Neural cell (in vitro differentiated cells): ENCODE data around the gene RING1. TPM values are rescaled to one million over a fixed set of nuclear protein-coding genes. Genes with fewer than 3 reads are reported as not detected.

Experiments used
- H2AFZ ChIP-seq: fragments of 200-600, 300-800 bp; sonication (generic), shearing (Covaris generic); 2 replicates; pipeline ENCODE4 v1.6.0; 2014; ENCODE audit warnings: low read depth, mild to moderate bottlenecking, antibody characterized with exemption, low read length, moderate library complexity
- H3F3A ChIP-seq: fragments of 200-600 bp; shearing (Covaris generic); 2 replicates; pipeline ENCODE4 v1.6.1; 2016; ENCODE audit warnings: mild to moderate bottlenecking, moderate library complexity, mixed read lengths, antibody characterized with exemption, low read length; ENCODE audit not compliant: insufficient read depth, poor library complexity, severe bottlenecking
- H3K27ac ChIP-seq: fragments of 200-600, 300-800 bp; sonication (generic), shearing (Covaris generic); 2 replicates; pipeline ENCODE4 v1.5.1; 2014; ENCODE audit warnings: mild to moderate bottlenecking, low read length, moderate library complexity
- H3K27me3 ChIP-seq: fragments of 300-800, 200-600 bp; sonication (generic), shearing (Covaris generic); 2 replicates; pipeline ENCODE4 v1.6.0; 2014; ENCODE audit warnings: mild to moderate bottlenecking, low read depth, low read length, moderate library complexity; ENCODE audit not compliant: insufficient read depth
- H3K36me3 ChIP-seq: fragments of 300-800, 200-600 bp; sonication (generic), shearing (Covaris generic); 2 replicates; pipeline ENCODE4 v1.5.1; 2014; ENCODE audit warnings: mild to moderate bottlenecking, antibody characterized with exemption, low read length, moderate library complexity; ENCODE audit not compliant: insufficient read depth
- H3K4me2 ChIP-seq: fragments of 300-800, 200-600 bp; sonication (generic), shearing (Covaris generic); 2 replicates; pipeline ENCODE4 v1.6.0; 2014; ENCODE audit warnings: mild to moderate bottlenecking, low read length
- H3K4me3 ChIP-seq: fragments of 300-800, 200-600 bp; sonication (generic), shearing (Covaris generic); 2 replicates; pipeline ENCODE4 v1.5.1; 2014; ENCODE audit warnings: mild to moderate bottlenecking, low read length, moderate library complexity
- H3K79me2 ChIP-seq: fragments of 200-600 bp; shearing (Covaris generic); replicated peaks from 2 replicates; pipeline ENCODE4 v1.6.0; 2014; ENCODE audit warnings: mild to moderate bottlenecking, low read length, moderate library complexity; ENCODE audit not compliant: insufficient read depth
- H3K9ac ChIP-seq: fragments of 300-800, 200-600 bp; sonication (generic), shearing (Covaris generic); 2 replicates; pipeline ENCODE4 v1.6.1; 2016; ENCODE audit warnings: mild to moderate bottlenecking, low read length, mixed read lengths
- H3K9me2 ChIP-seq: fragments of 200-600 bp; shearing (Covaris generic); 2 replicates; pipeline ENCODE4 v1.6.1; 2016; ENCODE audit warnings: mild to moderate bottlenecking, low read length, mixed read lengths; ENCODE audit not compliant: insufficient read depth
- H3K9me3 ChIP-seq: fragments of 200-600, 300-800 bp; sonication (generic), shearing (Covaris generic); 2 replicates; pipeline ENCODE4 v1.6.1; 2016; ENCODE audit warnings: mild to moderate bottlenecking, mixed run types, low read length, moderate library complexity, mixed read lengths
- H4K20me1 ChIP-seq: fragments of 200-600 bp; shearing (Covaris generic); 2 replicates; pipeline ENCODE4 v1.6.1; 2016; ENCODE audit warnings: mild to moderate bottlenecking, mixed run types; ENCODE audit not compliant: insufficient read depth
- EP300 ChIP-seq: fragments of 450-650 bp; conservative IDR thresholded peaks from 2 replicates; pipeline ENCODE4 v1.6.1; 2014; ENCODE audit warnings: antibody characterized with exemption, mild to moderate bottlenecking, moderate library complexity; ENCODE audit not compliant: poor library complexity, severe bottlenecking
- EZH2 ChIP-seq: fragments of 200-600, 300-800 bp; shearing (Covaris generic), sonication (generic); IDR thresholded peaks from 2 replicates; pipeline ENCODE4 v1.6.1; 2014; ENCODE audit warnings: antibody characterized with exemption, low read length, borderline replicate concordance, mild to moderate bottlenecking; ENCODE audit not compliant: insufficient read depth, poor library complexity, severe bottlenecking
- MXI1 ChIP-seq: fragments of 450-650 bp; conservative IDR thresholded peaks from 2 replicates; pipeline ENCODE4 v1.6.1; 2014; ENCODE audit warnings: antibody characterized with exemption, mild to moderate bottlenecking; ENCODE audit not compliant: poor library complexity, severe bottlenecking
- POLR2AphosphoS5 ChIP-seq: IDR thresholded peaks from 2 replicates; pipeline ENCODE4 v1.6.1; 2012
- RAD21 ChIP-seq: fragments of 450-650 bp; conservative IDR thresholded peaks from 2 replicates; pipeline ENCODE4 v1.6.1; 2014; ENCODE audit warnings: antibody characterized with exemption, mild to moderate bottlenecking, moderate library complexity
- SMC3 ChIP-seq: fragments of 450-650 bp; conservative IDR thresholded peaks from 2 replicates; pipeline ENCODE4 v1.6.1; 2014; ENCODE audit warnings: antibody characterized with exemption, mild to moderate bottlenecking, moderate library complexity; ENCODE audit not compliant: poor library complexity
- TAF1 ChIP-seq: IDR thresholded peaks from 2 replicates; pipeline ENCODE4 v1.6.1; 2012; ENCODE audit warnings: low read depth
- polyA plus RNA-seq: library from polyadenylated mRNA; depleted of rRNA; stranded (reverse); fragments of >200 nt; gene quantifications from 2 replicates; pipeline ENCODE4 v1.2.3, GENCODE V29; 2014
- TF ChIP-seq, protein P1 (sequence below): fragments of 450-650 bp; IDR thresholded peaks from 2 replicates; pipeline ENCODE4 v1.5.1; 2014; ENCODE audit warnings: antibody characterized with exemption, mild to moderate bottlenecking, moderate library complexity; ENCODE audit not compliant: poor library complexity, severe bottlenecking
- TF ChIP-seq, protein P2 (sequence below): IDR thresholded peaks from 2 replicates; pipeline ENCODE4 v1.6.1; 2012; ENCODE audit warnings: borderline replicate concordance

The RING1 gene
- polyA plus RNA-seq, 1 donor from 2014 or later: 107 TPM

DNA sequence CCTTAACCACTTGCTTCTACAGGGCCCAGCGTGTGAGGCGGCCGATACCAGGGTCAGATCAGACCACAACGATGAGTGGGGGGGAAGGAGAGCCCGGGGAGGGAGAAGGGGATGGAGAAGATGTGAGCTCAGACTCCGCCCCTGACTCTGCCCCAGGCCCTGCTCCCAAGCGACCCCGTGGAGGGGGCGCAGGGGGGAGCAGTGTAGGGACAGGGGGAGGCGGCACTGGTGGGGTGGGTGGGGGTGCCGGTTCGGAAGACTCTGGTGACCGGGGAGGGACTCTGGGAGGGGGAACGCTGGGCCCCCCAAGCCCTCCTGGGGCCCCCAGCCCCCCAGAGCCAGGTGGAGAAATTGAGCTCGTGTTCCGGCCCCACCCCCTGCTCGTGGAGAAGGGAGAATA lies 2.8 kb downstream of the RING1 start:
- Histone ChIP-seq H2AFZ (no peak overlapping the region), H3K9me3 (no peaks in the 10 kb centered on the region), H3F3A (no peaks in the 10 kb centered on the region), H3K9ac (no peak overlapping the region), H3K9me2 (no peaks in the 10 kb centered on the region), H3K4me3 (no peak overlapping the region), H3K27ac (no peak overlapping the region), H4K20me1 (no peaks in the 10 kb centered on the region), H3K36me3 (peaks cover 6% of the 10 kb centered on the region), H3K4me2 (no peak overlapping the region), H3K79me2 (peaks cover 22% of the 10 kb centered on the region), H3K27me3 (peaks cover 5% of the 10 kb centered on the region)
- TF ChIP-seq EZH2: no peak
- TF ChIP-seq POLR2AphosphoS5: no peak
- TF ChIP-seq EP300: no peak
- no peak for TF ChIP-seq RAD21
- no peak for TF ChIP-seq TAF1
- TF ChIP-seq, protein P1, sequence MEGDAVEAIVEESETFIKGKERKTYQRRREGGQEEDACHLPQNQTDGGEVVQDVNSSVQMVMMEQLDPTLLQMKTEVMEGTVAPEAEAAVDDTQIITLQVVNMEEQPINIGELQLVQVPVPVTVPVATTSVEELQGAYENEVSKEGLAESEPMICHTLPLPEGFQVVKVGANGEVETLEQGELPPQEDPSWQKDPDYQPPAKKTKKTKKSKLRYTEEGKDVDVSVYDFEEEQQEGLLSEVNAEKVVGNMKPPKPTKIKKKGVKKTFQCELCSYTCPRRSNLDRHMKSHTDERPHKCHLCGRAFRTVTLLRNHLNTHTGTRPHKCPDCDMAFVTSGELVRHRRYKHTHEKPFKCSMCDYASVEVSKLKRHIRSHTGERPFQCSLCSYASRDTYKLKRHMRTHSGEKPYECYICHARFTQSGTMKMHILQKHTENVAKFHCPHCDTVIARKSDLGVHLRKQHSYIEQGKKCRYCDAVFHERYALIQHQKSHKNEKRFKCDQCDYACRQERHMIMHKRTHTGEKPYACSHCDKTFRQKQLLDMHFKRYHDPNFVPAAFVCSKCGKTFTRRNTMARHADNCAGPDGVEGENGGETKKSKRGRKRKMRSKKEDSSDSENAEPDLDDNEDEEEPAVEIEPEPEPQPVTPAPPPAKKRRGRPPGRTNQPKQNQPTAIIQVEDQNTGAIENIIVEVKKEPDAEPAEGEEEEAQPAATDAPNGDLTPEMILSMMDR: no peak
- no peak for TF ChIP-seq MXI1
- no peak for TF ChIP-seq SMC3
- TF ChIP-seq, protein P2, sequence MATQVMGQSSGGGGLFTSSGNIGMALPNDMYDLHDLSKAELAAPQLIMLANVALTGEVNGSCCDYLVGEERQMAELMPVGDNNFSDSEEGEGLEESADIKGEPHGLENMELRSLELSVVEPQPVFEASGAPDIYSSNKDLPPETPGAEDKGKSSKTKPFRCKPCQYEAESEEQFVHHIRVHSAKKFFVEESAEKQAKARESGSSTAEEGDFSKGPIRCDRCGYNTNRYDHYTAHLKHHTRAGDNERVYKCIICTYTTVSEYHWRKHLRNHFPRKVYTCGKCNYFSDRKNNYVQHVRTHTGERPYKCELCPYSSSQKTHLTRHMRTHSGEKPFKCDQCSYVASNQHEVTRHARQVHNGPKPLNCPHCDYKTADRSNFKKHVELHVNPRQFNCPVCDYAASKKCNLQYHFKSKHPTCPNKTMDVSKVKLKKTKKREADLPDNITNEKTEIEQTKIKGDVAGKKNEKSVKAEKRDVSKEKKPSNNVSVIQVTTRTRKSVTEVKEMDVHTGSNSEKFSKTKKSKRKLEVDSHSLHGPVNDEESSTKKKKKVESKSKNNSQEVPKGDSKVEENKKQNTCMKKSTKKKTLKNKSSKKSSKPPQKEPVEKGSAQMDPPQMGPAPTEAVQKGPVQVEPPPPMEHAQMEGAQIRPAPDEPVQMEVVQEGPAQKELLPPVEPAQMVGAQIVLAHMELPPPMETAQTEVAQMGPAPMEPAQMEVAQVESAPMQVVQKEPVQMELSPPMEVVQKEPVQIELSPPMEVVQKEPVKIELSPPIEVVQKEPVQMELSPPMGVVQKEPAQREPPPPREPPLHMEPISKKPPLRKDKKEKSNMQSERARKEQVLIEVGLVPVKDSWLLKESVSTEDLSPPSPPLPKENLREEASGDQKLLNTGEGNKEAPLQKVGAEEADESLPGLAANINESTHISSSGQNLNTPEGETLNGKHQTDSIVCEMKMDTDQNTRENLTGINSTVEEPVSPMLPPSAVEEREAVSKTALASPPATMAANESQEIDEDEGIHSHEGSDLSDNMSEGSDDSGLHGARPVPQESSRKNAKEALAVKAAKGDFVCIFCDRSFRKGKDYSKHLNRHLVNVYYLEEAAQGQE: no peak

GRCh38 chr6:33211666-33212422 lies 3.5 kb downstream of the RING1 start:
- H3K36me3 ChIP-seq: peaks cover 6% of the 10 kb centered on the region

More at GRCh38 chr6:33211666-33212422, 3.5 kb downstream of the RING1 start:
- Histone ChIP-seq H3K9me2 (no peaks in the 10 kb centered on the region), H4K20me1 (no peaks in the 10 kb centered on the region), H2AFZ (no peak overlapping the region), H3F3A (no peaks in the 10 kb centered on the region), H3K27ac (no peak overlapping the region), H3K9me3 (no peaks in the 10 kb centered on the region), H3K27me3 (peaks cover 5% of the 10 kb centered on the region), H3K79me2 (peaks cover 22% of the 10 kb centered on the region), H3K4me2 (no peak overlapping the region), H3K9ac (no peak overlapping the region), H3K4me3 (no peak overlapping the region)
- TF ChIP-seq, protein P2: no peak
- TF ChIP-seq EZH2: no peak
- no peak for TF ChIP-seq MXI1
- TF ChIP-seq, protein P1: no peak
- TF ChIP-seq SMC3: no peak
- no peak for TF ChIP-seq POLR2AphosphoS5
- TF ChIP-seq RAD21: no peak
